Mesodermal cell (in vitro differentiated cells): Measurements from ENCODE around the gene TMEM81.

Source experiments
- H3K27ac ChIP-seq: 2 replicates; pipeline ENCODE4 v1.7.0; 2013; ENCODE audit warnings: mild to moderate bottlenecking, low read depth, low read length, moderate library complexity; ENCODE audit not compliant: severe bottlenecking
- H3K36me3 ChIP-seq: 2 replicates; pipeline ENCODE4 v1.7.1; 2013; ENCODE audit warnings: mild to moderate bottlenecking, low read length, moderate library complexity; ENCODE audit not compliant: control insufficient read depth, insufficient read depth
- H3K4me1 ChIP-seq: one replicate; pipeline ENCODE4 v1.7.1; 2013; ENCODE audit warnings: mild to moderate bottlenecking, low read length; ENCODE audit not compliant: insufficient read depth, control insufficient read depth, poor library complexity, severe bottlenecking
- H3K4me3 ChIP-seq: 2 replicates; pipeline ENCODE4 v1.7.0; 2013; ENCODE audit warnings: low read length, control low read depth, mild to moderate bottlenecking; ENCODE audit not compliant: insufficient read depth, poor library complexity, severe bottlenecking; ENCODE audit errors: extremely low read depth
- H3K9me3 ChIP-seq: 2 replicates; pipeline ENCODE4 v1.7.1; 2013; ENCODE audit warnings: mild to moderate bottlenecking, low read length, moderate library complexity; ENCODE audit not compliant: control insufficient read depth
- WGBS, 2 experiments: methylation state at CpG; one replicate each; pipeline ENCODE4 v1.1.5; 2013; ENCODE audit warnings: missing lambda C conversion rate in 2 of 2; ENCODE audit not compliant: insufficient coverage in 2 of 2; 5-methylcytosine and 5-hydroxymethylcytosine counted together

TMEM81 gene

GRCh38 chr1:205068001-205068400, 16.3 kb downstream of the TMEM81 start:
- Histone ChIP-seq H3K9me3 (no peaks in the 10 kb centered on the region), H3K4me3 (no peak overlapping the region), H3K36me3 (no peaks in the 10 kb centered on the region), H3K4me1 (no peaks in the 10 kb centered on the region), H3K27ac (no peak overlapping the region)
- 93% methylated on average over 4 of the region's 4 CpGs; no CpG with 5 or more reads in 1 of the 2 experiments for WGBS, 2 experiments

- Histone ChIP-seq H3K36me3 (no peaks in the 10 kb centered on the region), H3K27ac (no peak overlapping the region), H3K9me3 (no peaks in the 10 kb centered on the region), H3K4me1 (no peaks in the 10 kb centered on the region), H3K4me3 (no peak overlapping the region)
- 94% methylated on average over 6 of the region's 6 CpGs for WGBS, 2 experiments
Observed at GRCh38 chr1:205067031-205067430, 17.2 kb downstream of the TMEM81 start.

GRCh38 chr1:205066141-205066818, 18.0 kb downstream of the TMEM81 start:
- 86 to 91% methylated on average over 9 to 10 of the region's 13 CpGs for WGBS, 2 experiments
- Histone ChIP-seq H3K27ac (no peak overlapping the region), H3K4me1 (no peaks in the 10 kb centered on the region), H3K9me3 (no peaks in the 10 kb centered on the region), H3K4me3 (no peak overlapping the region), H3K36me3 (no peaks in the 10 kb centered on the region)

- Histone ChIP-seq H3K27ac (no peak overlapping the region), H3K36me3 (no peaks in the 10 kb centered on the region), H3K9me3 (no peaks in the 10 kb centered on the region), H3K4me1 (no peaks in the 10 kb centered on the region), H3K4me3 (no peak overlapping the region)
- 96 to 98% methylated on average over 6 to 12 of the region's 14 CpGs for WGBS, 2 experiments
Observed at GRCh38 chr1:205065666-205066065, 18.6 kb downstream of the TMEM81 start.

GRCh38 chr1:205064741-205065316, 19.4 kb downstream of the TMEM81 start:
- no peak overlapping the region for H3K4me3 ChIP-seq
- H3K4me1 ChIP-seq = no peaks in the 10 kb centered on the region
- H3K9me3 ChIP-seq = no peaks in the 10 kb centered on the region
- WGBS, 2 experiments = 96 to 97% methylated on average over 7 to 9 of the region's 9 CpGs
- no peak overlapping the region for H3K27ac ChIP-seq
- no peaks in the 10 kb centered on the region for H3K36me3 ChIP-seq

- Histone ChIP-seq H3K4me1 (no peaks in the 10 kb centered on the region), H3K27ac (no peak overlapping the region), H3K9me3 (no peaks in the 10 kb centered on the region), H3K36me3 (no peaks in the 10 kb centered on the region), H3K4me3 (no peak overlapping the region)
- 90 to 96% methylated on average over 5 to 11 of the region's 11 CpGs for WGBS, 2 experiments
Observed at GRCh38 chr1:205064301-205064700, 20.0 kb downstream of the TMEM81 start.

GRCh38 chr1:205062895-205063294, 21.4 kb downstream of the TMEM81 start:
- 75 to 100% methylated on average over 1 of the region's 3 CpGs for WGBS, 2 experiments
- no peak overlapping the region for H3K4me3 ChIP-seq
- no peaks in the 10 kb centered on the region for H3K4me1 ChIP-seq
- no peaks in the 10 kb centered on the region for H3K9me3 ChIP-seq
- no peaks in the 10 kb centered on the region for H3K36me3 ChIP-seq
- no peak overlapping the region for H3K27ac ChIP-seq

GRCh38 chr1:205062319-205062718, 21.9 kb downstream of the TMEM81 start:
- Histone ChIP-seq H3K36me3 (no peaks in the 10 kb centered on the region), H3K27ac (no peak overlapping the region), H3K9me3 (no peaks in the 10 kb centered on the region), H3K4me1 (no peaks in the 10 kb centered on the region), H3K4me3 (no peak overlapping the region)
- WGBS, 2 experiments = 93 to 98% methylated on average over 6 to 8 of the region's 8 CpGs

- WGBS, 2 experiments = 41 to 49% methylated on average over 12 to 13 of the region's 13 CpGs
- H3K9me3 ChIP-seq = no peaks in the 10 kb centered on the region
- H3K27ac ChIP-seq = no peak overlapping the region
- H3K4me3 ChIP-seq = no peak overlapping the region
- no peaks in the 10 kb centered on the region for H3K4me1 ChIP-seq
- no peaks in the 10 kb centered on the region for H3K36me3 ChIP-seq
Observed at GRCh38 chr1:205061665-205062069, 22.6 kb downstream of the TMEM81 start.

- Histone ChIP-seq H3K4me3 (no peak overlapping the region), H3K9me3 (no peaks in the 10 kb centered on the region), H3K4me1 (no peaks in the 10 kb centered on the region), H3K36me3 (no peaks in the 10 kb centered on the region), H3K27ac (no peak overlapping the region)
- WGBS, 2 experiments = 76 to 83% methylated on average over 10 to 12 of the region's 14 CpGs
Observed at GRCh38 chr1:205061227-205061626, 23.0 kb downstream of the TMEM81 start.

GRCh38 chr1:205060746-205061145, 23.5 kb downstream of the TMEM81 start:
- no peaks in the 10 kb centered on the region for H3K4me1 ChIP-seq
- H3K27ac ChIP-seq = no peak overlapping the region
- H3K4me3 ChIP-seq = no peak overlapping the region
- no peaks in the 10 kb centered on the region for H3K36me3 ChIP-seq
- H3K9me3 ChIP-seq = no peaks in the 10 kb centered on the region
- WGBS, 2 experiments = 85 to 94% methylated on average over 4 to 5 of the region's 10 CpGs
